GM12892 (cell line): ENCODE measurements around the gene FMO5.

Experiments used
- POLR2A ChIP-seq: IDR thresholded peaks from 2 replicates; pipeline ENCODE4 v1.6.1; 2011; ENCODE audit warnings: low read depth, low read length, control low read depth
- POLR2AphosphoS5 ChIP-seq: IDR thresholded peaks from 2 replicates; pipeline ENCODE4 v1.6.1; 2011; ENCODE audit warnings: low read depth, low read length, control low read depth
- TAF1 ChIP-seq: IDR thresholded peaks from 2 replicates; pipeline ENCODE4 v1.6.1; 2011; ENCODE audit warnings: low read depth, mild to moderate bottlenecking, control low read depth, low read length, borderline replicate concordance

DNA sequence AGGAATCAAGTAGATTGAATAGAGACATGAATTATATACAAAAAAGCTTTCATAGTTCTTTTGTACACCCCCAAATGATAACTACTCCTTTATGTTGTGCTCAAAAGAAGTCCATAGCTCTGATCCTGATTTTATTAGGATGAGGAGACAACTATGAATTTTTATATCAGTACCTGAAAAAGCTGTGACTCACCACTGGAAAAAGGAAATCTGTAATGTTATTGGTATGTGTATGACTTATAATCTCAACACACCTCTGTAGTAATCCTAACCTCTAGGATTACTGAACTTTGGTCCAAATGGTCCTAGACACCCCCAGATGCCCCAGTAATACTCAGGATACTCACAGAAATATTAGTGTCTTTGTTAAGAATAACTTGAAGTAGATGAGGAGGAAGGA lies 63.0 kb downstream of the FMO5 start:
- TF ChIP-seq POLR2AphosphoS5 (no peak), POLR2A (no peak), TAF1 (no peak)
